NOMO-1 treated with DMSO at 0.1 percent for 48 hours (cell line): ENCODE measurements around the gene ICAM3.

Experiments
- DNase-seq: peaks from one replicate; lab custom pipeline; 2025; ENCODE audit not compliant: unreplicated experiment; lab: John Stamatoyannopoulos, UW

Gene ICAM3

GRCh38 chr19:10292206-10292788, 47.1 kb downstream of the ICAM3 start:
- DNase-seq, result peak; percentile 30

GRCh38 chr19:10291554-10292205, 47.7 kb downstream of the ICAM3 start:
- DNase-seq, result no peak

GRCh38 chr19:10290876-10291553, 48.4 kb downstream of the ICAM3 start:
- peak; percentile 28 for DNase-seq

- DNase-seq, result no peak
Measured at GRCh38 chr19:10290357-10290875, 49.0 kb downstream of the ICAM3 start.

- DNase-seq, result no peak
Measured at GRCh38 chr19:10289836-10290356, 49.5 kb downstream of the ICAM3 start, which contains the start of gene ICAM5. TSS of gene ICAM5 (plus strand) at chr19:10289952. CDS start at chr19:10290044, 92 bp downstream.

GRCh38 chr19:10289167-10289835, 50.1 kb downstream of the ICAM3 start:
- peak; percentile 21 for DNase-seq

GRCh38 chr19:10288662-10289166, 50.7 kb downstream of the ICAM3 start:
- DNase-seq, result no peak

GRCh38 chr19:10286803-10287737, 52.4 kb downstream of the ICAM3 start, which contains the start of gene ICAM4:
TSS of gene ICAM4 (plus strand) at chr19:10286955. CDS start at chr19:10287013, 58 bp downstream.
- peak; percentile 60 for DNase-seq

- DNase-seq, result peak; percentile 25
Measured at GRCh38 chr19:10285393-10285792, 54.0 kb downstream of the ICAM3 start.

- DNase-seq, result no peak
Measured at GRCh38 chr19:10284960-10285278, 54.5 kb downstream of the ICAM3 start.

GRCh38 chr19:10284065-10284959, 55.1 kb downstream of the ICAM3 start:
- no peak for DNase-seq
